Erythroblast (primary cell): ENCODE measurements around the gene E2F8.

Experiments used
- GATA1 ChIP-seq: IDR thresholded peaks from 2 replicates; pipeline ENCODE4 v1.6.1; 2011; ENCODE audit warnings: low read depth, mild to moderate bottlenecking, control low read depth, low read length, moderate library complexity
- POLR2A ChIP-seq: IDR thresholded peaks from 2 replicates; pipeline ENCODE4 v1.6.1; 2011; ENCODE audit warnings: mild to moderate bottlenecking, low read length

GRCh38 chr11:19226378-19227195 lies 14.2 kb downstream of the E2F8 start:
- TF ChIP-seq POLR2A (no peak), GATA1 (no peak)
